ENCODE measurements around the gene TP53. TPM values are rescaled to one million over a fixed set of nuclear protein-coding genes. Genes with fewer than 3 reads are reported as not detected.

TP53 gene
- total RNA-seq, 1 experiment from 2014 or later, result 181 TPM

DNA sequence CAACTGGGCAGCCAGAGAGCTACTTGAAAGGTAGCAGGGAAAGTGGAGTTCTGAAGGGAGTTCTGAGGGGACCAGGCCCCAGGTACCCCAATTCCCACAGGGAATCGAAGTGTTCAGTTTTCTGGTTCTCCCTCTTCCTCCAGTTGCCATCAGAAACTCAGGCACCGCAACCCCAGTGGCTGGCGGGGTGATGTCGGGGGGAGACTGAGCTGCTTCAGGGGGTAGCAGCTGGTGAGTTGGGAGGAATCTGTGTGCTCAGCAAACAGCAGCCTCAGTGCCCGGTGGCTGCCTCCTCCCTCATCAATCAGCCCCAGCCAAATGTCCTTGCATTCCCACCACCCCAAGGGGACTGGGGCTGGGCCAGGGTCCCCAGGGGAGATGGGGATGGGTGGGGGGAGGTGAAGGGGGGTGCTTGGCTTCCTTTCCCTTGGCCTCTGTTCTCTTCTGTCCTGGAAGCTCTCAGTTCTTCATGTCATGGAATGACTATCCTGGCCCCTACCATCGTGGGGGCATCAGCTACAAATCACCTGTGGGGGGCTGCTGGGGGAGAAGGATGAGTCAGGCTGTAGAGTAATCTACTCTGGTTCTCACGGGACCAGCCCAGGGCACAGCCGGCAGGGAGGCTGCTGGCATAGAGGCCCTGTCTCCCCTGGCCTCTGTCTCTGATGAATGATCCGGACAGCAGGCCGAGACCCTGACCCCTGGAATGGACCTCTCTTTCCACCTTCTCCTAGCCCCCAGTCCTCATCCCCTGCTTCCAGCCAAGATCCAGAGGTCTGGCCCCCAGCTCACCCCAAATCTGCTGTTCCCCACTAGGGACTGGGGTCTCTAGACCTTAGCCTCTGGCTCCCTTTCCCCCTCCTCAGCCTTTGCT lies 27.7 kb upstream of the TP53 start:
- peaks cover 40% of the 10 kb centered on the region for H3K27me3 Mint-ChIP-seq (ENCODE audit: insufficient read depth, unreplicated experiment)
- TF ChIP-seq, protein P1, sequence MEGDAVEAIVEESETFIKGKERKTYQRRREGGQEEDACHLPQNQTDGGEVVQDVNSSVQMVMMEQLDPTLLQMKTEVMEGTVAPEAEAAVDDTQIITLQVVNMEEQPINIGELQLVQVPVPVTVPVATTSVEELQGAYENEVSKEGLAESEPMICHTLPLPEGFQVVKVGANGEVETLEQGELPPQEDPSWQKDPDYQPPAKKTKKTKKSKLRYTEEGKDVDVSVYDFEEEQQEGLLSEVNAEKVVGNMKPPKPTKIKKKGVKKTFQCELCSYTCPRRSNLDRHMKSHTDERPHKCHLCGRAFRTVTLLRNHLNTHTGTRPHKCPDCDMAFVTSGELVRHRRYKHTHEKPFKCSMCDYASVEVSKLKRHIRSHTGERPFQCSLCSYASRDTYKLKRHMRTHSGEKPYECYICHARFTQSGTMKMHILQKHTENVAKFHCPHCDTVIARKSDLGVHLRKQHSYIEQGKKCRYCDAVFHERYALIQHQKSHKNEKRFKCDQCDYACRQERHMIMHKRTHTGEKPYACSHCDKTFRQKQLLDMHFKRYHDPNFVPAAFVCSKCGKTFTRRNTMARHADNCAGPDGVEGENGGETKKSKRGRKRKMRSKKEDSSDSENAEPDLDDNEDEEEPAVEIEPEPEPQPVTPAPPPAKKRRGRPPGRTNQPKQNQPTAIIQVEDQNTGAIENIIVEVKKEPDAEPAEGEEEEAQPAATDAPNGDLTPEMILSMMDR (IDR thresholded peaks at IDR 0.05; ENCODE audit: unreplicated experiment), result no peak
- no peaks in the 10 kb centered on the region for H3K9me3 Mint-ChIP-seq (ENCODE audit: unreplicated experiment)
- H3K27ac Mint-ChIP-seq (ENCODE audit: low read depth, unreplicated experiment), result peak overlapping the region; percentile 6
- no peaks in the 10 kb centered on the region for H3K36me3 Mint-ChIP-seq (ENCODE audit: insufficient read depth, unreplicated experiment)
- H3K4me3 Mint-ChIP-seq (ENCODE audit: unreplicated experiment), result no peak overlapping the region
- H3K4me1 Mint-ChIP-seq (ENCODE audit: insufficient read depth, unreplicated experiment), result peaks cover 9% of the 10 kb centered on the region
- no TSS peak for BruUV-seq (replicated peaks)
- POLR2A ChIA-PET, result interaction anchor here (0.6 to 1.1 kb wide), 2 partner anchors 29 to 102 kb away, joined by 3 read pairs; no protein-coding TSS in a partner anchor
- DNase-seq (ENCODE audit: unreplicated experiment), result no peak
- CTCF ChIA-PET, result interaction anchor here (6.1 kb wide), 1 partner anchor 26 kb away, joined by 38 read pairs; the partner anchor contains the start of genes TP53 and WRAP53
- intact Hi-C loops (cut with micrococcal nuclease), result no loop called here

DNA sequence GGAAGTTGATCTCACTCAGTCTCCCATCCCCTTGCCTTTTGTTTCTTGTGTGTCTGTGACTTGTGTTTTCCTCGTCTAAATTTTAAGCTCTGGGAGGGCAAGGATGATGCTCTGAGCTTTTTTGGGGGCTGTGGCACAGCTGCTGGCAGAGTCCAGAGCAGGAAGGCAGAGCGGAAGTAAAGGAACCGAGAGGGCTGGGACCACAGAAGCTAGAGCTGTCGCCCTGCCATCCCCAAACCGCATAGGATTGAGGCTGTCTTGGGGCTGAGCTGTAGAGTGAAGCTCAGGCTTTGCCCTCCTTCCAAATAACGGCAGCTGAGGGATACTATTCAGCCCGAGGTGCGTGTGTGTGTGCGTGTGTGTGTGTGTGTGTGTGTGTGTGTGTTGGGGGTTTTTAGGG lies 26.5 kb upstream of the TP53 start:
- TF ChIP-seq, protein P1 (IDR thresholded peaks at IDR 0.05; ENCODE audit: unreplicated experiment), result no peak
- DNase-seq (ENCODE audit: unreplicated experiment), result no peak
- intact Hi-C loops (cut with micrococcal nuclease), result no loop called here
- ChIA-PET CTCF (interaction anchor here (0.6 to 6.1 kb wide), 2 partner anchors 25 to 87 kb away, joined by 3 to 38 read pairs; partner anchors contain the start of genes TP53 and WRAP53), POLR2A (interaction anchor here (1.0 to 1.1 kb wide), 2 partner anchors 25 to 27 kb away, joined by 3 read pairs; partner anchors contain the start of gene WRAP53)
- Mint-ChIP-seq H3K27ac (ENCODE audit: low read depth, unreplicated experiment) (peak overlapping the region; percentile 36), H3K9me3 (ENCODE audit: unreplicated experiment) (no peaks in the 10 kb centered on the region), H3K36me3 (ENCODE audit: insufficient read depth, unreplicated experiment) (no peaks in the 10 kb centered on the region), H3K4me1 (ENCODE audit: insufficient read depth, unreplicated experiment) (peaks cover 9% of the 10 kb centered on the region), H3K27me3 (ENCODE audit: insufficient read depth, unreplicated experiment) (peaks cover 30% of the 10 kb centered on the region), H3K4me3 (ENCODE audit: unreplicated experiment) (no peak overlapping the region)
- BruUV-seq (replicated peaks), result no TSS peak

DNA sequence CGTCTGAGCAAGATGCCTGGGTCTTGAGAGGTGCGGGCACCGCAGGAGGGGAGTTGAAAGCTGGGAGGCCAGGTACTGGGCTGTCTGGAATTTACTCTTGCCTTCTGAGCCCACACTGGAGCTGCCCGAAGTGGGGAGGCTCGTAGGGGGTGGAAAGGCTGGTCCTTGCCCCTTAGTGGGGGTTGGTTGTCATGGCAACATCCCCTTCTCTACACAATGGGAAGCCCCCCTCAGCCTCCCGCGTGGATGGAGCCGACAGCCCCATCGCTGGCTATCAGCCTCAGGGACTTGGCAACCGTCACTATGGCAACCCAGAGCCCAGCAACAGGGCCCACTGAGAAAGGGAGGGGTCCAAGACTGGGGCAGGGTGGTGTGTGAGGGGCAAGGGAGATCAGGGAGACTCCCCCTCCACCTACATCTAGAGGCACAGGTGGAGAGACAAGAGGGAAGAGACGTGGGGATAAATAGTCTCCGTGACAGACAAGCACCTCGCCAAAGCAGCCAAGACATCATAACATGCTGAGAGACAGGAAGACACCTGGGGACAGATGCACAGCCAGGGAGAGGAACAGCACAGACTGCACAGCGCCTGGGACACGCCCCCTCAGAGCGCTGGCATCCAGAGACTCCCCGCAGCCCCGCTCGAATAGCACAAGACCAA lies 25.0 kb upstream of the TP53 start:
- TF ChIP-seq, protein P1 (IDR thresholded peaks at IDR 0.05; ENCODE audit: unreplicated experiment), result no peak
- no peak for DNase-seq (ENCODE audit: unreplicated experiment)
- H3K27me3 Mint-ChIP-seq (ENCODE audit: insufficient read depth, unreplicated experiment), result peaks cover 19% of the 10 kb centered on the region
- no peak overlapping the region for H3K27ac Mint-ChIP-seq (ENCODE audit: low read depth, unreplicated experiment)
- no peaks in the 10 kb centered on the region for H3K9me3 Mint-ChIP-seq (ENCODE audit: unreplicated experiment)
- H3K36me3 Mint-ChIP-seq (ENCODE audit: insufficient read depth, unreplicated experiment), result no peaks in the 10 kb centered on the region
- intact Hi-C loops (cut with micrococcal nuclease), result no loop called here
- CTCF ChIA-PET, result interaction anchor here (0.9 to 6.1 kb wide), 2 partner anchors 24 to 80 kb away, joined by 5 to 38 read pairs; partner anchors contain the start of genes TP53 and WRAP53
- H3K4me3 Mint-ChIP-seq (ENCODE audit: unreplicated experiment), result no peak overlapping the region
- BruUV-seq (replicated peaks), result no TSS peak
- peaks cover 9% of the 10 kb centered on the region for H3K4me1 Mint-ChIP-seq (ENCODE audit: insufficient read depth, unreplicated experiment)
- POLR2A ChIA-PET, result interaction anchor here (0.6 kb wide), 1 partner anchor 23 kb away, joined by 3 read pairs; no protein-coding TSS in a partner anchor

All from MCF 10A (cell line).